ENCODE data around the gene ACOT9.

GRCh38 chrX:23729214-23729613, 13.9 kb downstream of the ACOT9 start:
- TF ChIP-seq CTCF (IDR thresholded peaks at IDR 0.05) (no peak), POLR2A (IDR thresholded peaks at IDR 0.05) (no peak)
